Trophoblast cell (in vitro differentiated cells and primary cell): ENCODE measurements around the gene NFKBIL1.

Experiments used
- DNase-seq, 2 donors: peaks; one replicate each; pipeline ENCODE4 v3.0.0-alpha.2; 2016
- H2AFZ ChIP-seq: 2 replicates; pipeline ENCODE4 v1.6.1; 2013; ENCODE audit warnings: low read length, moderate library complexity, mild to moderate bottlenecking; ENCODE audit not compliant: insufficient read depth, poor library complexity
- H2AK5ac ChIP-seq: 2 replicates; pipeline ENCODE4 v1.6.1; 2013; ENCODE audit warnings: mild to moderate bottlenecking, low read length
- H2BK120ac ChIP-seq: 2 replicates; pipeline ENCODE4 v1.6.1; 2013; ENCODE audit warnings: low read length, mild to moderate bottlenecking, moderate library complexity; ENCODE audit not compliant: insufficient read depth, poor library complexity
- H2BK12ac ChIP-seq: 2 replicates; pipeline ENCODE4 v1.6.1; 2013; ENCODE audit warnings: mild to moderate bottlenecking, low read length, moderate library complexity
- H2BK5ac ChIP-seq: 2 replicates; pipeline ENCODE4 v1.6.1; 2013; ENCODE audit warnings: low read length, low read depth, moderate library complexity, mild to moderate bottlenecking; ENCODE audit not compliant: poor library complexity
- H3K14ac ChIP-seq: 2 replicates; pipeline ENCODE4 v1.6.1; 2013; ENCODE audit warnings: mild to moderate bottlenecking, low read length
- H3K18ac ChIP-seq: 2 replicates; pipeline ENCODE4 v1.6.1; 2013; ENCODE audit warnings: mild to moderate bottlenecking, low read length
- H3K23ac ChIP-seq: 2 replicates; pipeline ENCODE4 v1.6.1; 2013; ENCODE audit warnings: low read length
- H3K27ac ChIP-seq: 2 replicates; pipeline ENCODE4 v1.5.1; 2013; ENCODE audit warnings: low read depth, mild to moderate bottlenecking, inconsistent platforms, low read length, moderate library complexity
- H3K27me3 ChIP-seq: 2 replicates; pipeline ENCODE4 v1.6.1; 2013; ENCODE audit warnings: inconsistent platforms, mild to moderate bottlenecking, low read length, moderate library complexity; ENCODE audit not compliant: insufficient read depth
- H3K36me3 ChIP-seq, 2 experiments: 1 replicate in 1 of 2; 2 replicates in 1 of 2; pipeline ENCODE4 v1.6.1; 2013; ENCODE audit warnings: low read length in 2 of 2, mild to moderate bottlenecking in 2 of 2, moderate library complexity in 1 of 2; ENCODE audit not compliant: insufficient read depth in 2 of 2, control insufficient read depth in 1 of 2
- H3K4ac ChIP-seq: 2 replicates; pipeline ENCODE4 v1.6.1; 2013; ENCODE audit warnings: low read depth, mild to moderate bottlenecking, low read length, moderate library complexity
- H3K4me1 ChIP-seq, 2 experiments: 1 replicate in 1 of 2; 2 replicates in 1 of 2; pipeline ENCODE4 v1.6.1; 2013; ENCODE audit warnings: low read length in 2 of 2, mild to moderate bottlenecking in 2 of 2, moderate library complexity in 1 of 2; ENCODE audit not compliant: insufficient read depth in 2 of 2, control insufficient read depth in 1 of 2
- H3K4me2 ChIP-seq: 2 replicates; pipeline ENCODE4 v1.6.1; 2013; ENCODE audit warnings: inconsistent platforms, mild to moderate bottlenecking, low read length, moderate library complexity
- H3K4me3 ChIP-seq: 2 replicates; pipeline ENCODE4 v1.5.1; 2013; ENCODE audit warnings: mild to moderate bottlenecking, low read depth, low read length, inconsistent platforms
- H3K79me1 ChIP-seq: one replicate; pipeline ENCODE4 v1.6.1; 2013; ENCODE audit warnings: low read length
- H3K79me2 ChIP-seq: 2 replicates; pipeline ENCODE4 v1.6.1; 2013; ENCODE audit warnings: low read length, mild to moderate bottlenecking; ENCODE audit not compliant: control insufficient read depth, insufficient read depth, poor library complexity
- H3K9ac ChIP-seq: 2 replicates; pipeline ENCODE4 v1.6.1; 2013; ENCODE audit warnings: mild to moderate bottlenecking, low read length
- H3K9me3 ChIP-seq: 2 replicates; pipeline ENCODE4 v1.6.1; 2013; ENCODE audit warnings: low read depth, mild to moderate bottlenecking, control low read depth, inconsistent platforms, low read length; ENCODE audit not compliant: insufficient read depth
- H4K12ac ChIP-seq: 2 replicates; pipeline ENCODE4 v1.6.1; 2013; ENCODE audit warnings: low read depth, mild to moderate bottlenecking, low read length, moderate library complexity
- H4K8ac ChIP-seq: 2 replicates; pipeline ENCODE4 v1.6.1; 2013; ENCODE audit warnings: low read depth, mild to moderate bottlenecking, low read length, moderate library complexity
- H4K91ac ChIP-seq: one replicate; pipeline ENCODE4 v1.6.1; 2013; ENCODE audit warnings: low read depth, mild to moderate bottlenecking, low read length, moderate library complexity
- WGBS: extraction: QIAGEN DNeasy Blood & Tissue Kit; methylation state at CpG from one replicate; pipeline ENCODE4 v1.1.7; 2013; ENCODE audit warnings: missing lambda C conversion rate; ENCODE audit not compliant: insufficient read length, insufficient coverage; ENCODE audit errors: extremely low coverage; 5-methylcytosine and 5-hydroxymethylcytosine counted together

The NFKBIL1 gene

GRCh38 chr6:31529329-31530150, 17.9 kb upstream of the NFKBIL1 start:
- Histone ChIP-seq H3K9me3 (no peaks in the 10 kb centered on the region), H3K4ac (no peak overlapping the region), H4K91ac (no peak overlapping the region), H3K4me3 (no peak overlapping the region), H4K8ac (no peak overlapping the region), H4K12ac (no peak overlapping the region), H2BK120ac (no peak overlapping the region), H3K9ac (no peak overlapping the region), H2BK12ac (no peak overlapping the region), H3K18ac (no peak overlapping the region), H3K14ac (no peak overlapping the region), H3K27ac (no peak overlapping the region), H3K79me1 (no peaks in the 10 kb centered on the region), H2AK5ac (no peak overlapping the region), H2BK5ac (no peak overlapping the region), H2AFZ (no peak overlapping the region), H3K4me1 (no peaks in the 10 kb centered on the region), H3K36me3 (peaks cover 33 to 48% of the 10 kb centered on the region in 2 experiments), H3K27me3 (no peaks in the 10 kb centered on the region), H3K79me2 (no peaks in the 10 kb centered on the region), H3K23ac (no peak overlapping the region), H3K4me2 (no peak overlapping the region)
- no CpG with 5 or more reads among the region's 12 CpGs for WGBS
- DNase-seq: no peak

GRCh38 chr6:31530659-31531058, 16.7 kb upstream of the NFKBIL1 start:
- no peak overlapping the region for H3K27ac ChIP-seq

GRCh38 chr6:31531162-31531561, 16.2 kb upstream of the NFKBIL1 start:
- no peak for DNase-seq
- Histone ChIP-seq H2BK120ac (no peak overlapping the region), H3K36me3 (peaks cover 42 to 63% of the 10 kb centered on the region in 2 experiments), H3K4me1 (no peaks in the 10 kb centered on the region), H3K4me2 (no peak overlapping the region), H2BK5ac (no peak overlapping the region), H4K8ac (no peak overlapping the region), H2AK5ac (no peak overlapping the region), H3K79me1 (no peaks in the 10 kb centered on the region), H3K14ac (no peak overlapping the region), H3K79me2 (no peaks in the 10 kb centered on the region), H3K9me3 (no peaks in the 10 kb centered on the region), H3K23ac (no peak overlapping the region), H3K27ac (no peak overlapping the region), H3K18ac (no peak overlapping the region), H4K12ac (no peak overlapping the region), H3K4ac (no peak overlapping the region), H3K27me3 (no peaks in the 10 kb centered on the region), H2BK12ac (no peak overlapping the region), H3K4me3 (no peak overlapping the region), H2AFZ (no peak overlapping the region), H4K91ac (no peak overlapping the region), H3K9ac (no peak overlapping the region)
- no CpG with 5 or more reads among the region's 7 CpGs for WGBS

More at GRCh38 chr6:31530659-31531058, 16.7 kb upstream of the NFKBIL1 start:
- H4K91ac ChIP-seq: no peak overlapping the region
- H3K9me3 ChIP-seq: no peaks in the 10 kb centered on the region
- no peak overlapping the region for H3K18ac ChIP-seq
- H2BK12ac ChIP-seq: no peak overlapping the region
- no peak overlapping the region for H3K9ac ChIP-seq
- H3K23ac ChIP-seq: no peak overlapping the region
- DNase-seq: no peak
- no peak overlapping the region for H2BK120ac ChIP-seq
- H3K4me1 ChIP-seq: no peaks in the 10 kb centered on the region
- H3K79me2 ChIP-seq: no peaks in the 10 kb centered on the region
- no peak overlapping the region for H2AK5ac ChIP-seq
- no peak overlapping the region for H3K4me3 ChIP-seq
- H3K79me1 ChIP-seq: no peaks in the 10 kb centered on the region
- no peak overlapping the region for H2BK5ac ChIP-seq
- whole genome bisulfite sequencing: no CpG with 5 or more reads among the region's 6 CpGs
- no peak overlapping the region for H3K4ac ChIP-seq
- H3K14ac ChIP-seq: no peak overlapping the region
- H4K8ac ChIP-seq: no peak overlapping the region
- H3K27me3 ChIP-seq: no peaks in the 10 kb centered on the region
- peaks cover 42 to 58% of the 10 kb centered on the region in 2 experiments for H3K36me3 ChIP-seq
- no peak overlapping the region for H2AFZ ChIP-seq
- no peak overlapping the region for H3K4me2 ChIP-seq
- no peak overlapping the region for H4K12ac ChIP-seq

DNA sequence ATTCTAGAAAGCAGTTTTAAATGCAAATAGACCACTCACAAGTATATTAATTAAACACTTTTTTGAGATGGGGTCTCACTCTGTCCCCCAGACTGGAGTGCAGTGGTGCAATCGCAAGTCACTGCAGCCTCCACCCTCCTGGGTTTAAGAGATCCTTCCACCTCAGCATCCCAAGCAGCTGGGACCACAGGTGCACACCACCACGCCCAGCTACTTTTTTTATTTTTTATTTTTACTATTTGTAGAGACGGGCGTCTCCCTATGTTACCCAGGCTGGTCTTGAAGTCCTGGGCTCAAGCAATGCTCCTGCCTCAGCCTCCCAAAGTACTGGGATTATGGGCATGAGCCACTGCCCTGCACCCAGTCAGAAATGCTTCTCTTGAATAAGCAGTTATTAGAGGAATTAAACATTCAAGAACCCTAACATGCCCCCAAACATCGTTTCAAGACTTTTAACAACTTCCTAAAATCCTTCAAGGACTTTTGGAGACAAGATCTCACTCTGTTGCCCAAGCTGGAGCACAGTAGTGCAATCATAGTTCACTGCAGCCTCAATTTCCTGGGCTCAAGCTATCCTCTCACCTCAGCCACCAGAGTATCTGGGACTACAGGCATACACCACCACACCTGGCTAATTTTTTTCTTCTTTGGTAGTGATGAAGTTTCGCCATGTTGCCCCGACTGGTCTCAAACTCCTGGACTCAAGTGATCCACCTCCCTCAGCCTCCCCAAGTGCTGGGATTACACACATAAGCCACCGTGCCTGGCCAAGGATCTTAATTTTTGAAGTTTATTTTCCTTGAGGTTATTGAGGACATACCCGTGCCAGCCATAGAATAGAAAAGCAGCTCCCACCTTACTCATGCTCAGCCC, 15.4 kb upstream of the NFKBIL1 start:
- Histone ChIP-seq H3K4me1 (no peaks in the 10 kb centered on the region), H4K91ac (no peak overlapping the region), H3K9ac (no peak overlapping the region), H3K4ac (no peak overlapping the region), H3K79me1 (no peaks in the 10 kb centered on the region), H2BK5ac (no peak overlapping the region), H2AFZ (no peak overlapping the region), H4K8ac (no peak overlapping the region), H2BK120ac (no peak overlapping the region), H3K27ac (no peak overlapping the region), H3K14ac (no peak overlapping the region), H3K79me2 (no peaks in the 10 kb centered on the region), H4K12ac (no peak overlapping the region), H3K4me3 (no peak overlapping the region), H3K27me3 (no peaks in the 10 kb centered on the region), H3K18ac (no peak overlapping the region), H3K36me3 (peaks cover 48 to 71% of the 10 kb centered on the region in 2 experiments), H3K9me3 (no peaks in the 10 kb centered on the region), H3K4me2 (no peak overlapping the region), H2BK12ac (no peak overlapping the region), H3K23ac (no peak overlapping the region), H2AK5ac (no peak overlapping the region)
- DNase-seq: no peak
- no CpG with 5 or more reads among the region's 9 CpGs for WGBS
